H1 (cell line): ENCODE results near the gene C3orf80. TPM values are rescaled to one million over a fixed set of nuclear protein-coding genes. Genes with fewer than 3 reads are reported as not detected.

ENCODE experiments used
- GTF2F1 ChIP-seq: IDR thresholded peaks from 2 replicates; pipeline ENCODE4 v1.6.1; 2012; ENCODE audit warnings: low read depth, low read length, improper control_type of control experiment, borderline replicate concordance
- polyA plus RNA-seq, 7 experiments: library from polyadenylated mRNA; depleted of rRNA in 3 of 7; stranded (reverse) in 5 of 7; unstranded in 2 of 7; fragments of >200 nt in 5 of 7; fragments of 200-250 nt in 2 of 7; gene quantifications; 1 replicate in 5 of 7; 2 replicates in 1 of 7; 4 replicates in 1 of 7; pipeline versions ENCODE4 v1.2.1 to v1.2.3, GENCODE V29; 2011 to 2013; ENCODE audit warnings: missing spikeins in 2 of 7, mixed read lengths in 2 of 7
- total RNA-seq: library from RNA; stranded (reverse); fragmentation: NEBNext Ultra II Directional; extraction: Animal tissue kit (Norgen Biotek cat#: 25700); gene quantifications from 2 replicates; pipeline ENCODE4 v1.2.1, GENCODE V29; 2021

The C3orf80 gene
- total and polyA plus RNA-seq, 2 of the 8 experiments (the other 6 are each of a cell fraction or from before 2014, with no cell fraction given) = 0.57 to 1.1 TPM

DNA sequence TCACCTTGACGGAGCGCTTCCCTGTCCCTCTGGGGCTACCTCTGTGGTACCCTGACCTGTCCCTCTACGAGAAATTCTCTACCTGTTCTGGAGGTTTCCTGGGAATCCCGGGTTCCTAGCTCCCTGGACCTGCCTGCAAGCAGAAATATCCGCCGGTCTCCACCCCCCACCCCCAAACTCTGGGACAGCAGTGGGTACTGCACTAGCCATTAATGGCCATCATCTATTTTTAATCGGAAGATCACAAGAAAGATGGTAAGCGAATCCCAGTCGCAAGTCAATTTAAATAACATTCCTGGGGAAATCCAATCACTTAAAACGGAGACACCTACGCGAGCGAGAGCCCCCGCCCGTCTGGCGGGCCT is 429 bp upstream of the C3orf80 start (continued):
- no peak for TF ChIP-seq GTF2F1
